GM12865 (cell line): ENCODE measurements around the gene ATP2B3.

Experiments used
- DNase-seq: peaks from one replicate; pipeline ENCODE4 v3.0.0; 2010; ENCODE audit warnings: low read depth
- H3K4me3 ChIP-seq: 2 replicates; pipeline ENCODE4 v1.5.1; 2011; ENCODE audit warnings: mild to moderate bottlenecking, low read depth, low read length, control low read depth
- TF ChIP-seq, protein P1 (sequence below): IDR thresholded peaks from 2 replicates; pipeline ENCODE4 v1.5.1; 2011; ENCODE audit warnings: low read length, control low read depth, low read depth, inconsistent platforms; ENCODE audit not compliant: insufficient read depth; ENCODE audit errors: missing control alignments

Gene ATP2B3

DNA sequence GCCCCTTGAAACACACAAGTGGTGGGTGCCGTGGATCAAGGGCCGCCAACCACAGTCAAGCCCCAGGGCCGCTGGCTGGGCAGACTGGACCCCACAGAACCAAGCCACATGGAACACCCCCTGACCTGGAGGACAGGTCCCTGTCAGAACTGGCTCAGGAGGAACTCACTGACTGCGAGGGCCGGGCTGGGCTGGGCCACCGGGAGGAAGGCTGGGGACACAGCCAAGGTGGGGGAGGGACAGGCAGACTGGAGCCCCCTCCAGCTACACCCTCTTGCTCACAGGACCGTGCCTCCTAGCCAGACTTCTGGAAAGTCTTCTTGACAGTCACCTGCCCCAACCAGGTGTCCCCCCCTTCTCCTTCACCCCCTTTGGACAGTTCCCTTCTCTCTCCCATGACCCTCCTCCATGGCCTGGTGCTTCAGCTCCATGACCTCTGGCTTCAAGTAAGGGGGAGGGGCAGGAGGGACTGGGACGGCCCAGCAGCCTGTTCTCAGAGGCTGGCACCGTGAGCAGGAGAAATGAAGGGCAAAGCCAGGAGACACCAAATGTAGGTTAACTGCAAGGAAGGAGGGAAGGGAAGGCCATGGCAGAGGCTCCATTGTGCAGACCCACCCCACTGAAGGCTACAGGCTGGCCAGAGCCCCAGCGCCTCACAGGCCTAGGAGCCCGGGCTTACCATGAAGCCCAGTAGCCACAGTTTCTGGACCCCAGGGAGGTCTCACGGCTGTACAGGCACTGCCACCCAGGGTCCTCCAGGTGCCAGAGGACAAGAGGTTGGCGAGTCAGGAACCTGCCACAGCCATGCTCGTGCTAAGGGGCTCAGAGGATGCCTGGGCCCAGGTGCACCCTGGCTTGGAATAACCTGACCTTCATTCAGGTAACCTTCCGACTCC lies 107.0 kb downstream of the ATP2B3 start:
- no peak for DNase-seq
- H3K4me3 ChIP-seq: no peak overlapping the region
- TF ChIP-seq, protein P1, sequence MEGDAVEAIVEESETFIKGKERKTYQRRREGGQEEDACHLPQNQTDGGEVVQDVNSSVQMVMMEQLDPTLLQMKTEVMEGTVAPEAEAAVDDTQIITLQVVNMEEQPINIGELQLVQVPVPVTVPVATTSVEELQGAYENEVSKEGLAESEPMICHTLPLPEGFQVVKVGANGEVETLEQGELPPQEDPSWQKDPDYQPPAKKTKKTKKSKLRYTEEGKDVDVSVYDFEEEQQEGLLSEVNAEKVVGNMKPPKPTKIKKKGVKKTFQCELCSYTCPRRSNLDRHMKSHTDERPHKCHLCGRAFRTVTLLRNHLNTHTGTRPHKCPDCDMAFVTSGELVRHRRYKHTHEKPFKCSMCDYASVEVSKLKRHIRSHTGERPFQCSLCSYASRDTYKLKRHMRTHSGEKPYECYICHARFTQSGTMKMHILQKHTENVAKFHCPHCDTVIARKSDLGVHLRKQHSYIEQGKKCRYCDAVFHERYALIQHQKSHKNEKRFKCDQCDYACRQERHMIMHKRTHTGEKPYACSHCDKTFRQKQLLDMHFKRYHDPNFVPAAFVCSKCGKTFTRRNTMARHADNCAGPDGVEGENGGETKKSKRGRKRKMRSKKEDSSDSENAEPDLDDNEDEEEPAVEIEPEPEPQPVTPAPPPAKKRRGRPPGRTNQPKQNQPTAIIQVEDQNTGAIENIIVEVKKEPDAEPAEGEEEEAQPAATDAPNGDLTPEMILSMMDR: no peak

- DNase-seq: no peak
- H3K4me3 ChIP-seq: no peak overlapping the region
- TF ChIP-seq, protein P1: no peak
Measured at GRCh38 chrX:153625271-153626024, 108.0 kb downstream of the ATP2B3 start.

DNA sequence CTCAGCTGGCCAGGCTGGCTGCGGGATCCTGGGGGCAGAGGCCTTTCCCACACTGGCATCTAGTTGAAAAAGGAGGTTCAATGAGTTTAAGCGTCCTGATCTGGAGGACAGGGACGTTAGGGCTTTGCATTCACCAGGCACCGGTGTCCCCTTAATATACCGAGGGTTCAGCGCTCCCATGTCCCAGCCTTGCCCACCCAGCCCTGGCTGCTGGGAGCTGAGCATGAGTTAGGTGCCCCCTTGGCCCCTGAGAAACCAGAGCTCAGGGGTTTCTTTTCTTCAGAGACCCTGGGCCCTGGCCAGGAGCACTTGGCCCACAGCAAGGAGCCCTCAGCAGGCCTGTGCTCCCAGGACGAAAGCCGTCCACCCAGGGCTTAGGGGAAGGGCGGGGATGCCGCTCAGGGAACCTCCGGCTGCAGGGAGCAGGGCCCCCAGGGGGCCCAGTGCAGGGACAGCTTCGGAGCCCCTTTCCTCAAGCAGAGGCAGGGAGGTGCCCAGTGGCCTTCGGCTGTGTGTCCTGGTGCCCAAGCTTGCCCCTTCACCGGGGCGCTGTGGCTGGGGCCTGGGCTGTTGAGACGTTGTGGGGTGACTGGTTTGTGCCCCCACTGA lies 108.7 kb downstream of the ATP2B3 start:
- H3K4me3 ChIP-seq: no peak overlapping the region
- no peak for DNase-seq
- TF ChIP-seq, protein P1: no peak

- no peak overlapping the region for H3K4me3 ChIP-seq
- no peak for DNase-seq
- TF ChIP-seq, protein P1: no peak
Measured at GRCh38 chrX:153626863-153627674, 109.6 kb downstream of the ATP2B3 start.

- no peak for DNase-seq
- TF ChIP-seq, protein P1: no peak
- no peak overlapping the region for H3K4me3 ChIP-seq
Measured at GRCh38 chrX:153627675-153628111, 110.3 kb downstream of the ATP2B3 start.

DNA sequence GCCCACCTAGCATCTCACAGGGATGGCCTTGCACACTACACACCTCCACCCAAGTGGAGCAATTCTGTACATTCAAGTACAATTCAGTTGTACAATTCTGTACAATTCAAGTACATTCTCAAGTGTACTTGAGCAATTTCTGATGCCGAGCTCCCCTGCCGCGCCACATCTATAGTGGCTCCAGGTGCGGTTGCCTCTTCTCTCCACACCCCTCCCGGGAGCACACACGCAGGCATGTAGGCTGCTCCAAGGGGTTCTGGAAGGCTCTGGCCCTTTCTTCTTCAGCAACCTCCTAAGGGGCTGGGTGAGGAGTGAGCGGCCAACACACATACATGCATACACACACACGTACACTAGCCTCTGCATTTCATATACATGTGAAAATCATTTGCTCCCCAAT lies 110.7 kb downstream of the ATP2B3 start:
- TF ChIP-seq, protein P1: no peak
- DNase-seq: no peak
- no peak overlapping the region for H3K4me3 ChIP-seq
